PFSK-1 (cell line): ENCODE results near the gene EPB41L4A.

Source experiments
- POLR2AphosphoS5 ChIP-seq: IDR thresholded peaks from 2 replicates; pipeline ENCODE4 v1.6.1; 2012; ENCODE audit warnings: low read depth, mild to moderate bottlenecking, control low read depth, low read length, moderate library complexity
- SIN3A ChIP-seq: IDR thresholded peaks from 2 replicates; pipeline ENCODE4 v1.6.1; 2012; ENCODE audit warnings: mild to moderate bottlenecking, low read length, moderate library complexity, borderline replicate concordance; ENCODE audit not compliant: insufficient read depth
- TAF1 ChIP-seq: IDR thresholded peaks from 2 replicates; pipeline ENCODE4 v1.6.1; 2012; ENCODE audit warnings: low read length, control low read depth, borderline replicate concordance; ENCODE audit not compliant: insufficient read depth

DNA sequence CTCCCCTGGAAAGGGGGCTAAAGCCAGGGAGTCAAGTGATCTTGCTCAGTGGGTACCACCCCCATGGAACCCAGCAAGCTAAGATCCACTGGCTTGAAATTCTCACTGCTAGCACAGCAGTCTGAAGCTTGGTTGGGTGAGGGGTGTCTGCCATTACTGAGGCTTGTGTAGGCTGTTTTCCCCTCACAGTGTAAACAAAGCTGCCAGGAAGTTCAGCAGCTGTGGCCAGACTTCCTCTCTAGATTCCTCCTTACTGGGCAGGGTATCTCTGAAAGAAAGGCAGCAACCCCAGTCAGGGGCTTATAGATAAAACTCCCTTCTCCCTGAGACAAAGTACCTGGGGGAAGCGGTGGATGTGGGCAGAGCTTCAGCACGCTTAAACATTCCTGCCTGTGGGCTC lies 17.1 kb upstream of the EPB41L4A start:
- TF ChIP-seq SIN3A = no peak
- no peak for TF ChIP-seq POLR2AphosphoS5
- TF ChIP-seq TAF1 = no peak
